Choroid plexus epithelial cell (primary cell): ENCODE results near the gene CPN1.

Experiments
- DNase-seq: peaks from one replicate; pipeline ENCODE4 v3.0.0-alpha.2; 2010; ENCODE audit warnings: low read depth
- H3K4me3 ChIP-seq: 2 replicates; pipeline ENCODE4 v1.5.1; 2011; ENCODE audit warnings: low read depth, mild to moderate bottlenecking, control low read depth, low read length, moderate library complexity
- TF ChIP-seq, protein P1 (sequence below): conservative IDR thresholded peaks from 2 replicates; pipeline ENCODE4 v1.5.1; 2011; ENCODE audit warnings: low read depth, mild to moderate bottlenecking, control low read depth, inconsistent platforms, low read length, moderate library complexity

The CPN1 gene

DNA sequence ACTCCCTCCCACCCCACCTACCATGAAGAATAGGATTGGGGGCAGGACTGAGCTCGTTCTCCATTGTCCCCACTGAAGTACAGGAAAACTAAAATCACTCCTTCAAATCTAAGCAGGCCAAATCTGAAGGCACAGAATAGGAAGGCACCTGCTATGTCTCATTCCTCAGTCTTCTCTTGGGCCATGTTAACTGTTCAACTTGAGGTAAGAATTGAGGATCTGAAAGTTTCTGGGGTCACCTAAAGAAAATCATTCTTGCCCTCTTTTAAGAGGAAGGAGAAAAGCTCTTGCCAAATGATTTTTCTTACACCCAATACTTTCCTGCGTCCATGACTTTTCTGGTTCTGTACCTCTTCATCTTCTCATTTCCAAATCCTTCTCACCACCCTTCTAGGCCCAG is 4.9 kb downstream of the CPN1 start:
- H3K4me3 ChIP-seq = no peak overlapping the region
- DNase-seq = no peak
- TF ChIP-seq, protein P1, sequence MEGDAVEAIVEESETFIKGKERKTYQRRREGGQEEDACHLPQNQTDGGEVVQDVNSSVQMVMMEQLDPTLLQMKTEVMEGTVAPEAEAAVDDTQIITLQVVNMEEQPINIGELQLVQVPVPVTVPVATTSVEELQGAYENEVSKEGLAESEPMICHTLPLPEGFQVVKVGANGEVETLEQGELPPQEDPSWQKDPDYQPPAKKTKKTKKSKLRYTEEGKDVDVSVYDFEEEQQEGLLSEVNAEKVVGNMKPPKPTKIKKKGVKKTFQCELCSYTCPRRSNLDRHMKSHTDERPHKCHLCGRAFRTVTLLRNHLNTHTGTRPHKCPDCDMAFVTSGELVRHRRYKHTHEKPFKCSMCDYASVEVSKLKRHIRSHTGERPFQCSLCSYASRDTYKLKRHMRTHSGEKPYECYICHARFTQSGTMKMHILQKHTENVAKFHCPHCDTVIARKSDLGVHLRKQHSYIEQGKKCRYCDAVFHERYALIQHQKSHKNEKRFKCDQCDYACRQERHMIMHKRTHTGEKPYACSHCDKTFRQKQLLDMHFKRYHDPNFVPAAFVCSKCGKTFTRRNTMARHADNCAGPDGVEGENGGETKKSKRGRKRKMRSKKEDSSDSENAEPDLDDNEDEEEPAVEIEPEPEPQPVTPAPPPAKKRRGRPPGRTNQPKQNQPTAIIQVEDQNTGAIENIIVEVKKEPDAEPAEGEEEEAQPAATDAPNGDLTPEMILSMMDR = no peak

DNA sequence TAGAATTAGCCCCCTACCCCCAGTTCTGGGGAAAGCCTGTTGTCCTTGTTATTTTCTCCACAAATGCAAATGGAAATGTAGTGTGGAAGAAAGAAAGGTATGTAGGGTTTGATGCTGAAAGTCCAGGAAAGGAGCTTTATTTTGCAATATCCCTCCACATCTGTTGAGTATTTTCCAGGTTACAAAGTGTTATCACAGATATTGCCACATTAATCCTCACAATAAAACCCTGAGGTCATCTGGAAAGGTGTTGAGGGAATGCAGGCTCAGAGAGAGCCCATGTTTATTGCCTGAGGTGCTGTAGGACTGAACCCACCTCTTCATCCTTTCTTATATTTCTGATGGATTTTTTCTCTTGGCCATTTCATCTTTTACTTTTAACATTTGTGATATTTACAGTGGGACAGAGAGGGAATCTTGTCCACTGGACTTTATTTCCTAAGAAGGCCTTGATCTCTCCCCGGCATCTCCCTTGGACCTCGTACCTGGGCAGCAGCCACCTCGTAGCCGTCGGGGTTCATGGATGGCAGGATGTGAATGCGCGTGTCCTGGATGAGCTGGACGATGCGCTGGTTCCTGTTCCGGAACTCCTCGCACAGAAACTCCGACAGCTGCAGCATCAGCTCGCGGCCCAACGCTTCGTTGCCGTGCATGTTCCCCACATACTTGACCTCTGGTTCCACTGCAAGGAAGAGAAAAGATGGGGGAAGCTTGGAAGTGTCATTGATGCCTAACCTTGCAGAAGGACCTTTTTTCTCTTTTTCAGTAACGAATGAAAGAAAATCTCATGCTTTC is 6.0 kb downstream of the CPN1 start:
- H3K4me3 ChIP-seq = no peak overlapping the region
- TF ChIP-seq, protein P1 = no peak
- DNase-seq = no peak

DNA sequence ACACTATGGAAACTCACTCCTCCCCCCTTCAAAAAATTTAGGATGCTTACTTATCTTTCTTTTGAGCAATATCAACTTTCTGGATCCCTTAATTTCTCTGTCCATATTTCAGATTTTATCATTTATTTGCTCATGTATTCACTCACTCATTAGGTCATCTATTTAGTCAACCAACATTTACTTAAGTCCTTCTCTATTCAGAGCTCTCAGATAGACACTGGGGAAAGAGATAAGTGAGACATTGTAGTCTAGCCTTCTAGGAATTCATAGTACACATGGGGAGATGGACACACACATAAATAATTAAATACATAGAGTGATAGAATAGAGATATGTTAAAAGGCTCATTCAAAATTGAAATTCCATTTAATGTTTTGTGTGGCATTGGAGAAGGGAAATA is 9.2 kb downstream of the CPN1 start:
- H3K4me3 ChIP-seq = no peak overlapping the region
- no peak for DNase-seq
- TF ChIP-seq, protein P1 = no peak

DNA sequence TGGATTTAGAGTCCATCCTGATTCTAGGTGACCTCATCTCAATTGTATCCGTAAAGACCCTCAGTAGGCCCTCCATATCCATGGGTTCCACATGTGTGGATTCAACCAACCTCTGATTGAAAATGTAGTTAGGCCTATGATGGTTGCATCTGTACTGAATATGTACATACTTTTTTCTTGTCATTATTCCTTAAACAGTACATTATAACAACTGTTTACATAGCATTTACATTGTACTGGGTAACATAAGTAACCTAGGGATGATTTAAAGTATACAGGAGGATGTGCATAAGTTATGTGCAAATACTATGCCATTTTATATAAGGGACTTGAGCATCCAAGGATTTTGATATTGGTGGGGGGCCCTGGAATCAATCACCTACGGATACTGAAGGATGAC is 10.1 kb downstream of the CPN1 start:
- TF ChIP-seq, protein P1 = no peak
- no peak for DNase-seq
- no peak overlapping the region for H3K4me3 ChIP-seq

DNA sequence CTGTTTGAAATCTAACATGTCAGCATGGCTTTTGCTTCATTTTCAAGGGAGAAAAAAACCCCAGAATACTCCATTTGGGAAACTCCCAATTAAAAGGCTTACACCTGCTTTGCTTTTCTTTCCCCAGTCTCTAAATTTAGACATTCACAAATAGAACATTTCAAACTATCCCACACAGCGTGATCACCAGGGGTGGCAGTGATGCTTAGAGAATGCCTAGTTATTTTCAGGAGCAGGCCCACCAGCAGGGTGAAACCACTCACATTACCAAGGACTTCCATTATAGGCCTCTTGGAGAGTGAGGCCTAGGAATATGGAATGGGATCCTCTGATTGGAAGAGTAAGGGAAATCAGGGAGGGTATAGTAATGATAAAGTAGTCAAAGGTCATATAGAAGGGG is 14.2 kb downstream of the CPN1 start:
- TF ChIP-seq, protein P1 = no peak
- H3K4me3 ChIP-seq = no peak overlapping the region
- no peak for DNase-seq

DNA sequence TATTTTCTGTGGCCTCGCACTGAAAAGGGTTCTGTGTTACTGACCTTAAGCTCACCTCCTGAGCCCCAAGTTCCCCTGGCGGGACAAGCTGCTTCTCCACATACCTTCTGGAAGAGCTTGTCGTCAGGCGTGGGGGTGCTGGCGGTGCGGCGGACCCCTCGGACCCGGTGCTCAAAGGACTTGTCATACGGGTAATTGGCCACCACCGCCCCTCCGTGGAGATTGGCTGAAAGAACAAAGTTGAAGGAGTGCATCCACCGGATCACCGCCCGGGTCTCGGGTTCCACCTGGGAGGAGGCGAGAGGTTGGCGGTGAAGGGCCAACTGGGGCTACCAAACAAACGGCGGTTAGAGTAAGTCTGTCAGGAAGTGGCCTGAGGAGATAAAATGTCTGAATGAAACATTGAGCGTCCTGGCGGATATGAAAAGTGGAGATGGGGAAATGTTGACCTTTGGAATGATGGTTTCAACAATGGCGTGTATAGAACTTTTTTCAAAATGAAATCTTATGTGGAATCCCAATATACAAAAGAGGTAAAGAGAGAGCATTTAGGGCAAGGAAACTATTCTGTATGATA is 16.5 kb downstream of the CPN1 start:
- TF ChIP-seq, protein P1 = no peak
- DNase-seq = no peak
- H3K4me3 ChIP-seq = no peak overlapping the region

DNA sequence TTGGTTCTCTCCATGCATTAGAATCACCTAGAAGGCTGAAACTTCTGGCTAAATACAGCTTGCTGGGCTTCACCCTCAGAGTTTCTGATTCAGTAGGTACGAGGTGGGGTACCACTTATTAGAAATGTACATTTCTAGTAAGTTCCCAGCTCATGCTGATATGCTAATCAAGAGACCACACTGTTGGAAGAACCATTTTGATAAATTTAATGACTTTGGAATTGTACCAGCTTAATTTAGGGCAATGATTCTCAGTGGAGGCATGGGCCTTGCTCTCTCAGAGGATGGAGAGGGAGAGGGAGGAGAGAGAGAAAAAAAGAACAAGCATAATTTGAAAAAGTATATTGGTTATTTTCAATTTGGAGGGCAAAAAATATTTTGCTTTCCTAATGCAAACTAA is 20.3 kb downstream of the CPN1 start:
- DNase-seq = no peak
- TF ChIP-seq, protein P1 = no peak
- no peak overlapping the region for H3K4me3 ChIP-seq
